ENCODE measurements around the gene CHCHD6. TPM values are rescaled to one million over a fixed set of nuclear protein-coding genes. Genes with fewer than 3 reads are reported as not detected.

The CHCHD6 gene
- total and polyA plus RNA-seq, 2 donors (not counting 3 experiments of a cell fraction or from before 2014, with no cell fraction given): 8.4 to 10.1 TPM

DNA sequence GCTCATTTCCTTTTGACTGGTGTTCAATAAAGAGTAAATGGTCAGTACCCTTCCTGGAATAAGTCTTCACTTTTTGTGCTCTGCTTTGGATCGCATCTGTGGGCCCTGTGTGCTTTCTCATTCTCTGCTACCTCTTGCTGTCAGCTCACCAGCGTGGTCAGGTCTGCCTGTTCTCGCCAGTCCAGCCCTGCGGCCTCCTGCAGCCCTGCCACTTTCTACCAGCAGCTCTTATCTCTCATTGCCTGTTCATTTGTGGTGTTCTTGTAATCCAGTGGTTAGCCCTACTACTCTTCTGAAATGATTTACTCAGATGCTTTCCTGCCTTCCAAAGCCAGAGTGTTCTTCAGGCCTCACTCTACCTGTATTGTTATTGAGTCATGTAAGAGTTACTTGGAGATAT is 54.8 kb downstream of the CHCHD6 start:
- H3K36me3 ChIP-seq (ENCODE audit: control insufficient read depth in 2 of 2, extremely low read depth in 1 of 2, insufficient read depth in 2 of 2, low read length in 2 of 2): no peaks in the 10 kb centered on the region
- ChIA-PET CTCF (no interaction called here), POLR2A (no interaction called here)
- no peaks in the 10 kb centered on the region for H3K79me2 ChIP-seq (ENCODE audit: control insufficient read depth, insufficient read depth, low read length)
- H3K27ac ChIP-seq (ENCODE audit: insufficient read depth, low read depth, low read length): no peak overlapping the region
- no peaks in the 10 kb centered on the region for H4K20me1 ChIP-seq (replicated peaks; ENCODE audit: control insufficient read depth, extremely low read depth, insufficient read depth, low read length)
- no peak overlapping the region for H3K4me3 ChIP-seq (replicated peaks in 1 of 3; ENCODE audit: insufficient read depth in 1 of 3, low read depth in 1 of 3, low read length in 3 of 3)
- H3K9ac ChIP-seq (replicated peaks; ENCODE audit: extremely low read depth, insufficient read depth, low read length): no peak overlapping the region
- DNase-seq (ENCODE audit: low read depth, low spot score) (no peak), FAIRE-seq (no peak)
- no peak for TF ChIP-seq POLR2AphosphoS5 (IDR thresholded peaks at IDR 0.05; ENCODE audit: insufficient read depth, low read depth, low read length)
- TF ChIP-seq GATA2 (IDR thresholded peaks at IDR 0.05; ENCODE audit: insufficient read depth, insufficient read length, low read depth, low read length): no peak
- TF ChIP-seq EZH2 (IDR thresholded peaks at IDR 0.05; ENCODE audit: borderline replicate concordance, low read depth, low read length, severe bottlenecking): no peak
- TF ChIP-seq POLR2A (IDR thresholded peaks at IDR 0.05; ENCODE audit: low read depth, low read length): no peak
- TF ChIP-seq, protein P1, sequence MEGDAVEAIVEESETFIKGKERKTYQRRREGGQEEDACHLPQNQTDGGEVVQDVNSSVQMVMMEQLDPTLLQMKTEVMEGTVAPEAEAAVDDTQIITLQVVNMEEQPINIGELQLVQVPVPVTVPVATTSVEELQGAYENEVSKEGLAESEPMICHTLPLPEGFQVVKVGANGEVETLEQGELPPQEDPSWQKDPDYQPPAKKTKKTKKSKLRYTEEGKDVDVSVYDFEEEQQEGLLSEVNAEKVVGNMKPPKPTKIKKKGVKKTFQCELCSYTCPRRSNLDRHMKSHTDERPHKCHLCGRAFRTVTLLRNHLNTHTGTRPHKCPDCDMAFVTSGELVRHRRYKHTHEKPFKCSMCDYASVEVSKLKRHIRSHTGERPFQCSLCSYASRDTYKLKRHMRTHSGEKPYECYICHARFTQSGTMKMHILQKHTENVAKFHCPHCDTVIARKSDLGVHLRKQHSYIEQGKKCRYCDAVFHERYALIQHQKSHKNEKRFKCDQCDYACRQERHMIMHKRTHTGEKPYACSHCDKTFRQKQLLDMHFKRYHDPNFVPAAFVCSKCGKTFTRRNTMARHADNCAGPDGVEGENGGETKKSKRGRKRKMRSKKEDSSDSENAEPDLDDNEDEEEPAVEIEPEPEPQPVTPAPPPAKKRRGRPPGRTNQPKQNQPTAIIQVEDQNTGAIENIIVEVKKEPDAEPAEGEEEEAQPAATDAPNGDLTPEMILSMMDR (IDR thresholded peaks at IDR 0.05; ENCODE audit: extremely low read depth in 1 of 2, insufficient read depth in 1 of 2, low read depth in 1 of 2, low read length in 2 of 2): no peak
- no peak for TF ChIP-seq FOS (IDR thresholded peaks at IDR 0.05; ENCODE audit: borderline replicate concordance, insufficient read depth, low read length)
- no peak for TF ChIP-seq JUN (IDR thresholded peaks at IDR 0.05; ENCODE audit: borderline replicate concordance, insufficient read depth, insufficient read length, low read depth)
- TF ChIP-seq, protein P2, sequence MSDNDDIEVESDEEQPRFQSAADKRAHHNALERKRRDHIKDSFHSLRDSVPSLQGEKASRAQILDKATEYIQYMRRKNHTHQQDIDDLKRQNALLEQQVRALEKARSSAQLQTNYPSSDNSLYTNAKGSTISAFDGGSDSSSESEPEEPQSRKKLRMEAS (IDR thresholded peaks at IDR 0.05; ENCODE audit: insufficient read depth, insufficient read length): no peak
- TF ChIP-seq MYC (IDR thresholded peaks at IDR 0.05; ENCODE audit: low read depth, low read length): no peak
- no peaks in the 10 kb centered on the region for H3K27me3 ChIP-seq (ENCODE audit: control insufficient read depth in 2 of 2, insufficient read depth in 2 of 2, low read length in 2 of 2)
- no peak overlapping the region for H2AFZ ChIP-seq (ENCODE audit: low read depth, low read length)
- no peaks in the 10 kb centered on the region for H3K4me1 ChIP-seq (ENCODE audit: control insufficient read depth, extremely low read depth, insufficient read depth, low read length)
- H3K9me3 ChIP-seq (replicated peaks; ENCODE audit: control insufficient read depth, insufficient read depth, low read length): no peaks in the 10 kb centered on the region
- dilution Hi-C loops (cut with MboI; ENCODE audit: extremely low pct_ligation_motif_present, low sequenced_read_pairs) (no loop called here), intact Hi-C loops (cut with micrococcal nuclease) (no loop called here)
- no peak overlapping the region for H3K4me2 ChIP-seq (ENCODE audit: insufficient read depth, low read length)
- H3K9me1 ChIP-seq (replicated peaks; ENCODE audit: control insufficient read depth, extremely low read depth, insufficient read depth, low read length): no peaks in the 10 kb centered on the region
- no TSS peak for BruUV-seq (replicated peaks)

Data from endothelial cell of umbilical vein (primary cell).